ENCODE data around the gene GRAMD4. TPM values are rescaled to one million over a fixed set of nuclear protein-coding genes. Genes with fewer than 3 reads are reported as not detected.

Gene GRAMD4
- total RNA-seq, 1 donor from 2014 or later, result 63.8 TPM

GRCh38 chr22:46660604-46661201 is 40.5 kb downstream of the GRAMD4 start:
- intact Hi-C loops (cut with micrococcal nuclease), result loop anchor here (2.0 kb wide), 1 partner anchor 14 kb away; no protein-coding TSS in a partner anchor
- Mint-ChIP-seq H3K27ac (peak overlapping the region; percentile 85), H3K27me3 (no peaks in the 10 kb centered on the region), H3K9me3 (no peaks in the 10 kb centered on the region), H3K4me1 (peaks cover 20% of the 10 kb centered on the region), H3K36me3 (ENCODE audit: low read depth) (peaks cover 8% of the 10 kb centered on the region), H3K4me3 (no peak overlapping the region)
- no peak for DNase-seq

GRCh38 chr22:46661221-46661851 is 41.1 kb downstream of the GRAMD4 start:
- Mint-ChIP-seq H3K4me1 (peaks cover 20% of the 10 kb centered on the region), H3K27me3 (no peaks in the 10 kb centered on the region), H3K4me3 (peak overlapping the region; percentile 21), H3K27ac (peak overlapping the region; percentile 85), H3K36me3 (ENCODE audit: low read depth) (peaks cover 8% of the 10 kb centered on the region), H3K9me3 (no peaks in the 10 kb centered on the region)
- DNase-seq, result peak; percentile 73
- intact Hi-C loops (cut with micrococcal nuclease), result loop anchor here (2.0 kb wide), 1 partner anchor 13 kb away; no protein-coding TSS in a partner anchor

- Mint-ChIP-seq H3K4me1 (peaks cover 20% of the 10 kb centered on the region), H3K27ac (peak overlapping the region; percentile 85), H3K4me3 (no peak overlapping the region), H3K36me3 (ENCODE audit: low read depth) (peaks cover 7% of the 10 kb centered on the region), H3K9me3 (no peaks in the 10 kb centered on the region), H3K27me3 (no peaks in the 10 kb centered on the region)
- DNase-seq, result no peak
- intact Hi-C loops (cut with micrococcal nuclease), result no loop called here
Measured at GRCh38 chr22:46662226-46662625, 42.0 kb downstream of the GRAMD4 start.

GRCh38 chr22:46663001-46663400 is 42.8 kb downstream of the GRAMD4 start:
- Mint-ChIP-seq H3K27me3 (no peaks in the 10 kb centered on the region), H3K9me3 (no peaks in the 10 kb centered on the region), H3K4me1 (peaks cover 20% of the 10 kb centered on the region), H3K4me3 (no peak overlapping the region), H3K27ac (no peak overlapping the region), H3K36me3 (ENCODE audit: low read depth) (peaks cover 4% of the 10 kb centered on the region)
- intact Hi-C loops (cut with micrococcal nuclease), result no loop called here
- no peak for DNase-seq

- Mint-ChIP-seq H3K9me3 (no peaks in the 10 kb centered on the region), H3K27me3 (no peaks in the 10 kb centered on the region), H3K27ac (no peak overlapping the region), H3K4me1 (peaks cover 20% of the 10 kb centered on the region), H3K4me3 (no peak overlapping the region), H3K36me3 (ENCODE audit: low read depth) (peaks cover 4% of the 10 kb centered on the region)
- DNase-seq, result no peak
- intact Hi-C loops (cut with micrococcal nuclease), result no loop called here
Measured at GRCh38 chr22:46663436-46664100, 43.4 kb downstream of the GRAMD4 start.

- Mint-ChIP-seq H3K9me3 (no peaks in the 10 kb centered on the region), H3K36me3 (ENCODE audit: low read depth) (peaks cover 6% of the 10 kb centered on the region)
- intact Hi-C loops (cut with micrococcal nuclease), result no loop called here
Measured at GRCh38 chr22:46664301-46664855, 44.2 kb downstream of the GRAMD4 start.

GRCh38 chr22:46665151-46665695 is 45.0 kb downstream of the GRAMD4 start:
- no peak overlapping the region for H3K27ac Mint-ChIP-seq
- no peaks in the 10 kb centered on the region for H3K9me3 Mint-ChIP-seq
- peaks cover 7% of the 10 kb centered on the region for H3K36me3 Mint-ChIP-seq (ENCODE audit: low read depth)
- H3K4me3 Mint-ChIP-seq, result no peak overlapping the region
- H3K27me3 Mint-ChIP-seq, result no peaks in the 10 kb centered on the region
- DNase-seq, result no peak
- H3K4me1 Mint-ChIP-seq, result peaks cover 16% of the 10 kb centered on the region
- intact Hi-C loops (cut with micrococcal nuclease), result no loop called here

More at GRCh38 chr22:46664301-46664855, 44.2 kb downstream of the GRAMD4 start:
- Mint-ChIP-seq H3K27me3 (no peaks in the 10 kb centered on the region), H3K4me1 (peaks cover 20% of the 10 kb centered on the region), H3K27ac (no peak overlapping the region), H3K4me3 (no peak overlapping the region)
- DNase-seq, result no peak

- H3K4me3 Mint-ChIP-seq, result no peak overlapping the region
Measured at GRCh38 chr22:46665751-46666280, 45.6 kb downstream of the GRAMD4 start.

GRCh38 chr22:46666577-46667244 is 46.5 kb downstream of the GRAMD4 start:
- no peaks in the 10 kb centered on the region for H3K27me3 Mint-ChIP-seq
- intact Hi-C loops (cut with micrococcal nuclease), result no loop called here
- peaks cover 7% of the 10 kb centered on the region for H3K36me3 Mint-ChIP-seq (ENCODE audit: low read depth)
- no peaks in the 10 kb centered on the region for H3K9me3 Mint-ChIP-seq
- no peak overlapping the region for H3K4me3 Mint-ChIP-seq
- peaks cover 2% of the 10 kb centered on the region for H3K4me1 Mint-ChIP-seq
- no peak for DNase-seq
- H3K27ac Mint-ChIP-seq, result no peak overlapping the region

More at GRCh38 chr22:46665751-46666280, 45.6 kb downstream of the GRAMD4 start:
- no peak for DNase-seq
- Mint-ChIP-seq H3K36me3 (ENCODE audit: low read depth) (peaks cover 7% of the 10 kb centered on the region), H3K27me3 (no peaks in the 10 kb centered on the region), H3K9me3 (no peaks in the 10 kb centered on the region), H3K27ac (no peak overlapping the region), H3K4me1 (peaks cover 10% of the 10 kb centered on the region)
- intact Hi-C loops (cut with micrococcal nuclease), result no loop called here

- Mint-ChIP-seq H3K9me3 (no peaks in the 10 kb centered on the region), H3K4me3 (no peak overlapping the region), H3K4me1 (peaks cover under 1% of the 10 kb centered on the region), H3K36me3 (ENCODE audit: low read depth) (peaks cover 7% of the 10 kb centered on the region), H3K27me3 (no peaks in the 10 kb centered on the region), H3K27ac (no peak overlapping the region)
- intact Hi-C loops (cut with micrococcal nuclease), result no loop called here
- DNase-seq, result no peak
Measured at GRCh38 chr22:46667245-46667623, 47.0 kb downstream of the GRAMD4 start.

GRCh38 chr22:46668116-46668515 is 47.9 kb downstream of the GRAMD4 start:
- Mint-ChIP-seq H3K27me3 (no peaks in the 10 kb centered on the region), H3K4me1 (peaks cover 5% of the 10 kb centered on the region)
- intact Hi-C loops (cut with micrococcal nuclease), result no loop called here

GRCh38 chr22:46669201-46669600 is 49.0 kb downstream of the GRAMD4 start:
- peaks cover 15% of the 10 kb centered on the region for H3K4me1 Mint-ChIP-seq
- no peaks in the 10 kb centered on the region for H3K27me3 Mint-ChIP-seq
- peaks cover 13% of the 10 kb centered on the region for H3K36me3 Mint-ChIP-seq (ENCODE audit: low read depth)
- H3K9me3 Mint-ChIP-seq, result no peaks in the 10 kb centered on the region
- DNase-seq, result no peak
- intact Hi-C loops (cut with micrococcal nuclease), result no loop called here
- peak overlapping the region; percentile 54 for H3K27ac Mint-ChIP-seq
- H3K4me3 Mint-ChIP-seq, result no peak overlapping the region

More at GRCh38 chr22:46668116-46668515, 47.9 kb downstream of the GRAMD4 start:
- DNase-seq, result no peak
- Mint-ChIP-seq H3K36me3 (ENCODE audit: low read depth) (peaks cover 7% of the 10 kb centered on the region), H3K4me3 (no peak overlapping the region), H3K27ac (no peak overlapping the region), H3K9me3 (no peaks in the 10 kb centered on the region)

GRCh38 chr22:46671824-46672432 is 51.7 kb downstream of the GRAMD4 start:
- no peak for DNase-seq
- Mint-ChIP-seq H3K36me3 (ENCODE audit: low read depth) (peaks cover 22% of the 10 kb centered on the region), H3K27me3 (no peaks in the 10 kb centered on the region), H3K9me3 (no peaks in the 10 kb centered on the region), H3K4me3 (no peak overlapping the region), H3K4me1 (peaks cover 28% of the 10 kb centered on the region), H3K27ac (peak overlapping the region; percentile 53)
- intact Hi-C loops (cut with micrococcal nuclease), result no loop called here
